GM21515 (cell line): ENCODE data around the gene ALG14.
A peak's percentile ranks its signal among the peaks of the same experiment; 100 is the strongest.
"Not testable (repeated sequence)": the region's sequence is repeated elsewhere in the genome, so short reads cannot be mapped to it uniquely, and the experiment has no call there.

Experiments
- ATAC-seq: cut with Tn5 transposase; IDR thresholded peaks from one replicate; pipeline ENCODE4 v1.9.1; 2021; ENCODE audit not compliant: unreplicated experiment

Gene ALG14

GRCh38 chr1:95089650-95090287, 17.0 kb upstream of the ALG14 start:
- no peak for ATAC-seq

GRCh38 chr1:95088303-95088702, 15.6 kb upstream of the ALG14 start:
- ATAC-seq = no peak

GRCh38 chr1:95086949-95087533, 14.3 kb upstream of the ALG14 start:
- ATAC-seq = no peak

GRCh38 chr1:95085376-95085775, 12.6 kb upstream of the ALG14 start:
- ATAC-seq = no peak

- ATAC-seq = peak; percentile 75
Measured at GRCh38 chr1:95084317-95085176, 11.8 kb upstream of the ALG14 start.

- ATAC-seq = no peak
Measured at GRCh38 chr1:95080879-95081278, 8.1 kb upstream of the ALG14 start.

GRCh38 chr1:95080446-95080845, 7.7 kb upstream of the ALG14 start:
- ATAC-seq = no peak

GRCh38 chr1:95076034-95076433, 3.3 kb upstream of the ALG14 start:
- no peak for ATAC-seq

GRCh38 chr1:95073446-95073845, 695 bp upstream of the ALG14 start:
- no peak for ATAC-seq

GRCh38 chr1:95072117-95072516, 634 bp downstream of the ALG14 start:
- peak; percentile 1 for ATAC-seq

- ATAC-seq = no peak
Measured at GRCh38 chr1:95071539-95071938, 1.2 kb downstream of the ALG14 start.

- no peak for ATAC-seq
Measured at GRCh38 chr1:95069710-95070093, 3.0 kb downstream of the ALG14 start.

GRCh38 chr1:95068956-95069709, 3.6 kb downstream of the ALG14 start:
- ATAC-seq = no peak

GRCh38 chr1:95067568-95067967, 5.2 kb downstream of the ALG14 start:
- no peak for ATAC-seq

- no peak for ATAC-seq
Measured at GRCh38 chr1:95067062-95067461, 5.7 kb downstream of the ALG14 start.

GRCh38 chr1:95061445-95062006, 11.2 kb downstream of the ALG14 start:
- ATAC-seq = no peak

GRCh38 chr1:95058974-95059373, 13.8 kb downstream of the ALG14 start:
- no peak for ATAC-seq

- no peak for ATAC-seq
Measured at GRCh38 chr1:95057351-95057750, 15.4 kb downstream of the ALG14 start.

- no peak for ATAC-seq
Measured at GRCh38 chr1:95049935-95050334, 22.8 kb downstream of the ALG14 start.

- no peak for ATAC-seq
Measured at GRCh38 chr1:95048317-95048716, 24.4 kb downstream of the ALG14 start.

GRCh38 chr1:95047624-95048023, 25.1 kb downstream of the ALG14 start:
- ATAC-seq = not testable (repeated sequence)
